Gastrocnemius medialis (tissue), 4 donors: ENCODE measurements around the gene DISP3. TPM values are rescaled to one million over a fixed set of nuclear protein-coding genes. Genes with fewer than 3 reads are reported as not detected.

ENCODE experiments used
- ATAC-seq, 2 donors: fragments of 150-250 bp; one replicate each; pipeline ENCODE4 v1.9.1; 2016
- DNase-seq, 2 donors: peaks; one replicate each; pipeline ENCODE4 v3.0.0-alpha.2; 2019
- H3K27ac ChIP-seq, 4 donors: fragments of 200-600 bp; sonication (generic); 1 replicate in 1 of 4; 2 replicates in 3 of 4; pipeline ENCODE4 v1.5.1; 2016 to 2018; ENCODE audit warnings: mild to moderate bottlenecking in 2 of 4, moderate library complexity in 1 of 4
- H3K27me3 ChIP-seq, 3 donors: fragments of 200-600 bp; sonication (generic) in 2 of 3; 1 replicate in 1 of 3; 2 replicates in 2 of 3; pipeline versions ENCODE4 v1.5.1 to v1.6.0; 2016 to 2019; ENCODE audit warnings: mild to moderate bottlenecking in 1 of 3, moderate library complexity in 1 of 3
- H3K36me3 ChIP-seq, 2 donors: fragments of 200-600 bp; sonication (generic) in 1 of 2; one replicate each; pipeline ENCODE4 v1.5.1; 2017 to 2018
- H3K4me1 ChIP-seq, 2 donors: fragments of 200-600 bp; sonication (generic) in 1 of 2; one replicate each; pipeline ENCODE4 v1.5.1; 2016 to 2017; ENCODE audit warnings: mild to moderate bottlenecking in 2 of 2
- H3K4me3 ChIP-seq, 4 donors: fragments of 200-600 bp; sonication (generic) in 3 of 4; 1 replicate in 1 of 4; 2 replicates in 3 of 4; pipeline ENCODE4 v1.5.1; 2016 to 2019; ENCODE audit warnings: mild to moderate bottlenecking in 2 of 4
- H3K9me3 ChIP-seq, 3 donors: fragments of 200-600 bp; sonication (generic) in 2 of 3; 1 replicate in 1 of 3; 2 replicates in 2 of 3; pipeline ENCODE4 v1.5.1; 2016 to 2019
- CTCF ChIP-seq, 5 experiments: fragments of 450-650 bp in 3 of 5; fragments of 200-600 bp in 2 of 5; sonication (generic) in 2 of 5; IDR thresholded peaks in 4 of 5; conservative IDR thresholded peaks in 1 of 5; 1 replicate in 4 of 5; 2 replicates in 1 of 5; pipeline ENCODE4 v1.5.1; 2016 to 2019; ENCODE audit warnings: antibody characterized with exemption in 5 of 5, mild to moderate bottlenecking in 3 of 5, moderate library complexity in 3 of 5
- POLR2A ChIP-seq, 2 donors: fragments of 450-650 bp; IDR thresholded peaks; one replicate each; pipeline ENCODE4 v1.6.1; 2017; ENCODE audit warnings: antibody characterized with exemption in 2 of 2, mild to moderate bottlenecking in 2 of 2, moderate library complexity in 2 of 2
- in situ Hi-C, 4 donors: fragments of 200-750 bp; cut with MboI; loops; one replicate each; pipeline versions ENCODE4 v1.15.0 to v1.8.0; 2017; ENCODE audit warnings: low sequenced_read_pairs in 4 of 4
- intact Hi-C: fragments of 100-400 bp; cut with DNase I; formaldehyde crosslinking; loops from one replicate; pipeline ENCODE4 v1.15.1; 2023; ENCODE audit warnings: low total_unique reads
- total RNA-seq, 4 donors: library from RNA; depleted of rRNA; stranded (reverse); fragments of >200 nt; gene quantifications; one replicate each; pipeline versions ENCODE4 v1.1.0 to v1.2.3, GENCODE V29; 2016

Gene DISP3, protein sequence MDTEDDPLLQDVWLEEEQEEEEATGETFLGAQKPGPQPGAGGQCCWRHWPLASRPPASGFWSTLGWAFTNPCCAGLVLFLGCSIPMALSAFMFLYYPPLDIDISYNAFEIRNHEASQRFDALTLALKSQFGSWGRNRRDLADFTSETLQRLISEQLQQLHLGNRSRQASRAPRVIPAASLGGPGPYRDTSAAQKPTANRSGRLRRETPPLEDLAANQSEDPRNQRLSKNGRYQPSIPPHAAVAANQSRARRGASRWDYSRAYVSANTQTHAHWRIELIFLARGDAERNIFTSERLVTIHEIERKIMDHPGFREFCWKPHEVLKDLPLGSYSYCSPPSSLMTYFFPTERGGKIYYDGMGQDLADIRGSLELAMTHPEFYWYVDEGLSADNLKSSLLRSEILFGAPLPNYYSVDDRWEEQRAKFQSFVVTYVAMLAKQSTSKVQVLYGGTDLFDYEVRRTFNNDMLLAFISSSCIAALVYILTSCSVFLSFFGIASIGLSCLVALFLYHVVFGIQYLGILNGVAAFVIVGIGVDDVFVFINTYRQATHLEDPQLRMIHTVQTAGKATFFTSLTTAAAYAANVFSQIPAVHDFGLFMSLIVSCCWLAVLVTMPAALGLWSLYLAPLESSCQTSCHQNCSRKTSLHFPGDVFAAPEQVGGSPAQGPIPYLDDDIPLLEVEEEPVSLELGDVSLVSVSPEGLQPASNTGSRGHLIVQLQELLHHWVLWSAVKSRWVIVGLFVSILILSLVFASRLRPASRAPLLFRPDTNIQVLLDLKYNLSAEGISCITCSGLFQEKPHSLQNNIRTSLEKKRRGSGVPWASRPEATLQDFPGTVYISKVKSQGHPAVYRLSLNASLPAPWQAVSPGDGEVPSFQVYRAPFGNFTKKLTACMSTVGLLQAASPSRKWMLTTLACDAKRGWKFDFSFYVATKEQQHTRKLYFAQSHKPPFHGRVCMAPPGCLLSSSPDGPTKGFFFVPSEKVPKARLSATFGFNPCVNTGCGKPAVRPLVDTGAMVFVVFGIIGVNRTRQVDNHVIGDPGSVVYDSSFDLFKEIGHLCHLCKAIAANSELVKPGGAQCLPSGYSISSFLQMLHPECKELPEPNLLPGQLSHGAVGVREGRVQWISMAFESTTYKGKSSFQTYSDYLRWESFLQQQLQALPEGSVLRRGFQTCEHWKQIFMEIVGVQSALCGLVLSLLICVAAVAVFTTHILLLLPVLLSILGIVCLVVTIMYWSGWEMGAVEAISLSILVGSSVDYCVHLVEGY (N-terminal part only)
- total RNA-seq = not detected

GRCh38 chr1:11478571-11479374 lies at the start of gene DISP3:
DISP3 (plus strand) TSS chr1:11479155; CDS start chr1:11500993, 21,838 bp downstream.
- DNase-seq (no peak), ATAC-seq (no peak)
- H3K36me3 ChIP-seq = no peaks in the 10 kb centered on the region
- H3K27me3 ChIP-seq = peaks cover 60 to 68% (median 61%) of the 10 kb centered on the region in 3 donors
- intact Hi-C loops (loop anchor here (2.0 kb wide), 1 partner anchor 164 kb away; no protein-coding TSS in a partner anchor), in situ Hi-C loops (no loop called here)
- TF ChIP-seq CTCF (IDR thresholded peaks at IDR 0.05 in 4 of 5, conservative IDR thresholded peaks at IDR 0.05 in 1 of 5) (peak in 4 of 5 experiments; percentile 6 to 54 (median 42)), POLR2A (IDR thresholded peaks at IDR 0.05) (peak in 1 of 2 donors; percentile 12)
- H3K9me3 ChIP-seq = no peaks in the 10 kb centered on the region
- H3K4me1 ChIP-seq = peaks cover 6 to 9% of the 10 kb centered on the region in 2 donors
- peak within 1 kb of the TSS; percentile 48 to 60 (median 50) for H3K4me3 ChIP-seq
- no peak within 1 kb of the TSS for H3K27ac ChIP-seq

GRCh38 chr1:11429226-11429625 lies 49.7 kb upstream of the DISP3 start:
- no peaks in the 10 kb centered on the region for H3K36me3 ChIP-seq
- intact Hi-C loops = no loop called here
- H3K4me1 ChIP-seq = no peaks in the 10 kb centered on the region
- H3K4me3 ChIP-seq = no peak overlapping the region
- H3K9me3 ChIP-seq = no peaks in the 10 kb centered on the region
- H3K27ac ChIP-seq = no peak overlapping the region
- in situ Hi-C loops = no loop called here
- peaks cover 0 to 5% (median 0%) of the 10 kb centered on the region in 3 donors for H3K27me3 ChIP-seq
- DNase-seq = no peak
- no peak for ATAC-seq
- no peak for TF ChIP-seq CTCF (IDR thresholded peaks at IDR 0.05 in 4 of 5, conservative IDR thresholded peaks at IDR 0.05 in 1 of 5)
- TF ChIP-seq POLR2A (IDR thresholded peaks at IDR 0.05) = no peak

GRCh38 chr1:11429935-11430334 lies 49.0 kb upstream of the DISP3 start:
- H3K36me3 ChIP-seq = no peaks in the 10 kb centered on the region
- DNase-seq (no peak), ATAC-seq (no peak)
- peaks cover 0 to 5% (median 2%) of the 10 kb centered on the region in 3 donors for H3K27me3 ChIP-seq
- no peak for TF ChIP-seq POLR2A (IDR thresholded peaks at IDR 0.05)
- TF ChIP-seq CTCF (IDR thresholded peaks at IDR 0.05 in 4 of 5, conservative IDR thresholded peaks at IDR 0.05 in 1 of 5) = no peak
- H3K27ac ChIP-seq = no peak overlapping the region
- in situ Hi-C loops = no loop called here
- H3K9me3 ChIP-seq = no peaks in the 10 kb centered on the region
- intact Hi-C loops = no loop called here
- H3K4me3 ChIP-seq = no peak overlapping the region
- H3K4me1 ChIP-seq = no peaks in the 10 kb centered on the region
